Common myeloid progenitor, CD34-positive (primary cell): ENCODE measurements around the gene TFF2.

Experiments used
- CTCF ChIA-PET: fragments of 350-600 bp; sonication (Branson Sonifier 250); formaldehyde crosslinking; loops from one replicate; lab custom pipeline; 2021; ENCODE audit warnings: antibody characterized with exemption; lab: Charles Lee
- POLR2A ChIA-PET: fragments of 350-600 bp; sonication (Branson Sonifier 250); formaldehyde crosslinking; loops from one replicate; lab custom pipeline; 2021; ENCODE audit warnings: antibody characterized with exemption; lab: Charles Lee
- DNase-seq, 3 donors: peaks; one replicate each; pipeline versions ENCODE4 v3.0.0 to v3.0.0-alpha.2; 2013
- H3K27ac ChIP-seq, 2 experiments: 1 replicate in 1 of 2; 2 replicates in 1 of 2; pipeline ENCODE4 v1.7.0; 2013; ENCODE audit warnings: inconsistent platforms in 2 of 2, low read length in 2 of 2, mild to moderate bottlenecking in 2 of 2, low read depth in 1 of 2, moderate library complexity in 1 of 2; ENCODE audit not compliant: severe bottlenecking in 2 of 2, insufficient read depth in 1 of 2, poor library complexity in 1 of 2
- H3K27me3 ChIP-seq, 5 experiments: replicated peaks in 2 of 5; 1 replicate in 3 of 5; 2 replicates in 2 of 5; pipeline versions ENCODE4 v1.6.1 to v1.7.0; 2013; ENCODE audit warnings: low read length in 4 of 5, mild to moderate bottlenecking in 2 of 5, moderate library complexity in 2 of 5, inconsistent platforms in 1 of 5; ENCODE audit not compliant: insufficient read depth in 5 of 5, control insufficient read depth in 4 of 5
- H3K36me3 ChIP-seq, 4 experiments: 1 replicate in 2 of 4; 2 replicates in 2 of 4; pipeline versions ENCODE4 v1.6.1 to v1.7.0; 2013; ENCODE audit warnings: low read length in 3 of 4, control low read depth in 1 of 4, mild to moderate bottlenecking in 1 of 4; ENCODE audit not compliant: control insufficient read depth in 4 of 4, insufficient read depth in 4 of 4
- H3K4me1 ChIP-seq, 4 experiments: 1 replicate in 3 of 4; 2 replicates in 1 of 4; pipeline versions ENCODE4 v1.6.1 to v1.7.1; 2013; ENCODE audit warnings: low read length in 3 of 4, mild to moderate bottlenecking in 3 of 4, control low read depth in 1 of 4, inconsistent platforms in 1 of 4, moderate library complexity in 1 of 4; ENCODE audit not compliant: control insufficient read depth in 4 of 4, insufficient read depth in 4 of 4; ENCODE audit errors: control extremely low read depth in 1 of 4
- H3K4me3 ChIP-seq, 7 experiments: 1 replicate in 4 of 7; 2 replicates in 3 of 7; pipeline versions ENCODE4 v1.5.1 to v1.7.0; 2013; ENCODE audit warnings: mild to moderate bottlenecking in 7 of 7, low read length in 6 of 7, moderate library complexity in 6 of 7, inconsistent platforms in 2 of 7, low read depth in 2 of 7, control low read depth in 1 of 7; ENCODE audit not compliant: insufficient read depth in 4 of 7, control insufficient read depth in 1 of 7; ENCODE audit errors: extremely low read depth in 1 of 7
- H3K9me3 ChIP-seq, 5 experiments: 1 replicate in 4 of 5; 2 replicates in 1 of 5; pipeline versions ENCODE4 v1.6.1 to v1.7.1; 2013; ENCODE audit warnings: low read length in 4 of 5, mild to moderate bottlenecking in 2 of 5, inconsistent platforms in 1 of 5, low read depth in 1 of 5, moderate library complexity in 1 of 5; ENCODE audit not compliant: control insufficient read depth in 4 of 5, insufficient read depth in 2 of 5; ENCODE audit errors: control extremely low read depth in 1 of 5
- WGBS: methylation state at CpG from one replicate; pipeline ENCODE4 v1.1.5; 2013; ENCODE audit not compliant: insufficient coverage; 5-methylcytosine and 5-hydroxymethylcytosine counted together

TFF2 gene

DNA sequence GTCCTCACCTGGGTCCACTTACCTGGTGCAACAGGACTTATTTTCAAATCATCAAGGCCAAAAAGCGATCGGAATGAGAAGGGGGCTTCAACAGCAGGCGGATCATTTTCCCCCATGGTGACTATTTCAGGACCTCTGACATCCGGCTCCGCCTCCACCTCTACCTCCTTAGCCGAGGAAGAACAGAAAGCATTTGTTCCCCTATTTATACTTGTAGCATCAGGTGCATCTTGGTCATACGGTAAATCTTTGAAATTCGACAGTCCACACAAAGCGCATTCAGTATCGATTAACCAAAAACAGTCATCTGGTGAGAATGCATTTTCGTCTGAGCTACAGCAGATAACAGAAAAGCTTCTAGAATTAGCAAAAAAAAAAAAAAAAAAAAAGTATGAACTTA lies 44.5 kb upstream of the TFF2 start:
- Histone ChIP-seq H3K36me3 (no peaks in the 10 kb centered on the region), H3K4me3 (no peak overlapping the region), H3K9me3 (no peaks in the 10 kb centered on the region), H3K27me3 (no peaks in the 10 kb centered on the region), H3K27ac (no peak overlapping the region), H3K4me1 (peaks cover 0 to 8% (median 4%) of the 10 kb centered on the region in 4 experiments)
- ChIA-PET POLR2A (no interaction called here), CTCF (no interaction called here)
- no peak for DNase-seq
- WGBS: 97% methylated on average over 6 of the region's 11 CpGs

DNA sequence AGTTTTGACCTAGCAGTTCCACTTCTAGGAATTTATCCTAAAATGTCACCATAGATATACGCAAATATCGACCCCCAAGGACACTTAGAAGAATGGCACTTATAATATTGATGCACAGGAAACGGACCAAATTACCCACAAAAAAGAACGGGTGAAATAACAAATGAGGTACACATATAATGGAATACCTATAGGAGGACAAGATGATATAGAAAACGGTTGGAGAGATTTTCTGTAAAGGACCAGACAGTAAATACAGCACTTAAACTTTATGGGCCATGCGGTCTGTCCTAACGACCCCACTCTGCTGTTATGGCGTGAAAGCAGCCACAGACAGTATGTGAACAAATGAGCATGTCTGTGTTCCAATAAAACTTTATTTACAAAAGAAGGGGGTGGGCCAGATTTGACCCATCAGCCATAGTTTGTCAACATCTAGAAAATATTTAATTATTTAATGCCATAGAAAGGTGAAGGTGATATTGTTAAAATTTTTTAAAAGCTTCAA lies 42.7 kb upstream of the TFF2 start:
- peaks cover 8 to 25% (median 19%) of the 10 kb centered on the region in 4 experiments for H3K4me1 ChIP-seq
- CTCF ChIA-PET: interaction anchor here (1.0 to 2.1 kb wide), 4 partner anchors 11 to 82 kb away, joined by 3 to 9 read pairs (median 3); partner anchors contain the start of gene UBASH3A

DNA sequence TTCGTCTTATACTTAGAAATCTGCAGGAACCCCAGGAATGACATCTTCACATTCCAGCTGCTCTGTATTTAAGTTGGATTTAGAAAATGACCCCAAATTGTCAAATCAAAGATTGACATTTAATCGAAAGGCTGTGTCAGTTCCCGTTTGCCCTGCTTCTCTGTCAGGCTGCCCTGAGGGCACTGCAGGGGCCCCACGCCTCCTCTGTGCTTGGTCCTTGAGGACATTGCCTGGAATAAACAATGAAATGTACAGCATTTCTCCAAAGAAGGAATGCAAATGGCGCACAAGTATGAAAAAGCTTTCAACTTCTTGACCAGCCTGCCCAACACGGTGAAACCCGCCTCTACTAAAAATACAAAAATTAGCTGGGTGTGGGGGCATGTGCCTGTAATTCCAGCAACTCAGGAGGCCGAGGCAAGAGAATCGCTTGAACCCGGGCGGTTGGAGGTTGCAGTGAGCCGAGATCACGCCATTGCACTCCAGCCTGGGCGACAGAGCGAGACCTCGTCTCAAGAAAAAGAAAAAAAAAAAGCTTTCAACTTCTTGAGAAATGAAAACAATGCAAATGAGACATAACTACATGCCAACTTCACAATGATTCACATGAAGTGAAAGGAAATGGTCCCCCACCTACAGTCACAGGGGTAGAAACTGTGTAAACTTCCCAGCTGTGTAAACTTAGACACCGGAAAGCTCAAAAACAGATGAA lies 42.1 kb upstream of the TFF2 start:
- POLR2A ChIA-PET: interaction anchor here (0.9 kb wide), 1 partner anchor 19 kb away, joined by 3 read pairs; no protein-coding TSS in a partner anchor
- DNase-seq: peak in 2 of 3 donors; percentile 40 to 69
- H3K9me3 ChIP-seq: no peaks in the 10 kb centered on the region
- 94% methylated on average over 10 of the region's 17 CpGs for WGBS
- peaks cover 11 to 27% (median 22%) of the 10 kb centered on the region in 4 experiments for H3K4me1 ChIP-seq
- CTCF ChIA-PET: interaction anchor here (1.0 to 2.1 kb wide), 4 partner anchors 11 to 82 kb away, joined by 3 to 9 read pairs (median 3); partner anchors contain the start of gene UBASH3A
- H3K36me3 ChIP-seq: no peaks in the 10 kb centered on the region
- H3K4me3 ChIP-seq: no peak overlapping the region
- no peaks in the 10 kb centered on the region for H3K27me3 ChIP-seq
- H3K27ac ChIP-seq: no peak overlapping the region

More for the DNA sequence above, 42.7 kb upstream of the TFF2 start:
- no peak for DNase-seq
- no peaks in the 10 kb centered on the region for H3K36me3 ChIP-seq
- no peak overlapping the region for H3K27ac ChIP-seq
- no peaks in the 10 kb centered on the region for H3K27me3 ChIP-seq
- H3K4me3 ChIP-seq: no peak overlapping the region
- no peaks in the 10 kb centered on the region for H3K9me3 ChIP-seq
- WGBS: 92% methylated on average over 3 of the region's 8 CpGs
- POLR2A ChIA-PET: no interaction called here

DNA sequence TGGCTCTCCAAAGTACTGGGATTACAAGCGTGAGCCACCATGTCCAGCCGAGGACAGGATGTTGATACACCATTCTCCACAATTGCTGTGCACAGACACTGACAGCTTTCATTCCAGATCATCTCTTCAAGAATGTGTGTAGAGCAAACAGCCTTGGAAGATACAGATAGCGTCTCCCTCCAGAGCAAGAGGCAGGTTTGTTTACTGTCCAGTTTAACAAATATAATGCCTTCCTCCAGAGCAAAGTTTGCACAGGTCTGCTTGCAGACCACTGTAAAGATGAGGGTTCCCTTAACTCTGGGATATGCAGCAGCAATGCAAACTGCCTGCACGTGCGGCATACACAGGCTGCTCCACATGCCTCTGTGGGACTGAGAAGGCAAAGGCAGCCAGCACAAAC lies 40.5 kb upstream of the TFF2 start:
- Histone ChIP-seq H3K27me3 (no peaks in the 10 kb centered on the region), H3K4me1 (peaks cover 16 to 38% (median 32%) of the 10 kb centered on the region in 4 experiments), H3K4me3 (no peak overlapping the region), H3K36me3 (no peaks in the 10 kb centered on the region), H3K27ac (no peak overlapping the region), H3K9me3 (no peaks in the 10 kb centered on the region)
- DNase-seq: no peak
- ChIA-PET CTCF (no interaction called here), POLR2A (no interaction called here)
- 96% methylated on average over 5 of the region's 5 CpGs for whole genome bisulfite sequencing

DNA sequence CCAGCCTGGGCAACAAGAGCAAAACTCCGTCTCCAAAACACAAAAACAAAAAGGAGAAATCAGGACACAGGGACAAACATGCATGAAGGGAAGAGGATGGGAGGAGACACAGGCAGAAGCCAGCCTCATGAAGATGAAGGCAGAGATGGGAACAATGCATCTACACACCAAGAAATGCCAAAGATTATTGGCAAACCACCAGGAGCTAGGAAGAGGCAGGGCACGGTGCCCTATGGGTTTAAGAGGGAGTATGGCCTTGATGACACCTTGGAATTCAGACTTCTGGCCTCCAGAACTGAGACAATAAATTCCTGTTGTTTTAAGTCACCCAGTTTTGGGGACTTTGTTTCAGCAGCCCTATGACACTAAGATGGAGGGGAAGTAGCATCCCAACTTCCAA lies 39.9 kb upstream of the TFF2 start:
- no peaks in the 10 kb centered on the region for H3K9me3 ChIP-seq
- no peaks in the 10 kb centered on the region for H3K27me3 ChIP-seq
- ChIA-PET POLR2A (no interaction called here), CTCF (no interaction called here)
- DNase-seq: no peak
- peaks cover 16 to 38% (median 32%) of the 10 kb centered on the region in 4 experiments for H3K4me1 ChIP-seq
- no peaks in the 10 kb centered on the region for H3K36me3 ChIP-seq
- 95% methylated on average over 2 of the region's 2 CpGs for WGBS
- no peak overlapping the region for H3K27ac ChIP-seq
- H3K4me3 ChIP-seq: no peak overlapping the region

DNA sequence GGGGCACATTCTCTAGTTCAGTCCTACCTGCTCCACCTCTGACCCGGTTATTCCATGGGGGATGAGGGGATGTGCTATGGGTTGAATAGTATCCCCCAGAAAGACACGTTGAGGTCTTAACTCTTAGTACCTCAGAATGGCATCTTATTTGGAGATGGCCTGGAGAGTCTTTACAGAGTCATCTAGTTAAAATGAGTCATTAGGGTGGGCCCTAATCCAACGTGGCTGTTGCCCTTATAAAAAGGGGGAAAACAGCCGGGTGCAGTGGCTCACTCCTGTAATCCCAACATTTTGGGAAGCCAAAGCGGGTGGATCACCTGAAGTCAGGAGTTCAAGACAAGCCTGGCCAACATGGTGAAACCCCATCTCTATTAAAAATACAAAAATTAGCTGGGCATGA lies 39.4 kb upstream of the TFF2 start:
- no peak for DNase-seq
- no peaks in the 10 kb centered on the region for H3K27me3 ChIP-seq
- H3K36me3 ChIP-seq: no peaks in the 10 kb centered on the region
- POLR2A ChIA-PET: no interaction called here
- CTCF ChIA-PET: no interaction called here
- no peak overlapping the region for H3K4me3 ChIP-seq
- H3K27ac ChIP-seq: no peak overlapping the region
- WGBS: 100% methylated on average over 1 of the region's 5 CpGs
- H3K9me3 ChIP-seq: no peaks in the 10 kb centered on the region
- H3K4me1 ChIP-seq: peaks cover 16 to 38% (median 32%) of the 10 kb centered on the region in 4 experiments

DNA sequence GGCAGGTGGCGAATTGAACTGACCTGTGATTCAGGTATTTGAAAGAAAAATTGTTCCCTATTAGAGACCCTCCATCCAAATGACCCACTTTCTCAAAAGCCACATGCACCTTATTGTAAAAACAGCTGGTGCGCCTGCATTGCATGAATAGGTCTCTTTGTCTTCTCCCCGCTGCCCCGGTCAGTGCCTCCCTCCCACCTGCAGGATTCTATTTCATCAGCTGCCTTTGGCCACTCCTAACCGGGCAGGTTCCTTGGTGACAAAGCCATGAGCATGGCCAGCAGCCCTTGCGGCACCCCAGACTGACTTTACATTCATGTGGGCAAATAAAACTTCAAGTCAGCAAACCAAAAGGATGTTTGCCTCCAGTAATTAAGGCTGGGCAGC lies 38.6 kb upstream of the TFF2 start:
- WGBS: 97% methylated on average over 5 of the region's 6 CpGs
- peaks cover 16 to 38% (median 32%) of the 10 kb centered on the region in 4 experiments for H3K4me1 ChIP-seq
- ChIA-PET POLR2A (interaction anchor here (0.6 kb wide), 1 partner anchor 55 kb away, joined by 5 read pairs; no protein-coding TSS in a partner anchor), CTCF (interaction anchor here (1.5 kb wide), 1 partner anchor 40 kb away, joined by 5 read pairs; no protein-coding TSS in a partner anchor)
- no peaks in the 10 kb centered on the region for H3K27me3 ChIP-seq
- H3K4me3 ChIP-seq: no peak overlapping the region
- no peaks in the 10 kb centered on the region for H3K36me3 ChIP-seq
- no peak for DNase-seq
- no peak overlapping the region for H3K27ac ChIP-seq
- H3K9me3 ChIP-seq: no peaks in the 10 kb centered on the region
